Central memory CD4-positive, alpha-beta T cell (primary cell): ENCODE measurements around the gene CKAP5.
"Not testable (repeated sequence)": the region's sequence is repeated elsewhere in the genome, so short reads cannot be mapped to it uniquely, and the experiment has no call there.

ENCODE experiments used
- DNase-seq: peaks from one replicate; pipeline ENCODE4 v3.0.0; 2022

Gene CKAP5

GRCh38 chr11:46725338-46726205 lies 120.5 kb downstream of the CKAP5 start:
- no peak for DNase-seq

- DNase-seq, result no peak
Observed at GRCh38 chr11:46724088-46724487, 122.0 kb downstream of the CKAP5 start.

- DNase-seq, result no peak
Observed at GRCh38 chr11:46723359-46723680, 122.8 kb downstream of the CKAP5 start.

GRCh38 chr11:46722566-46723358 lies 123.3 kb downstream of the CKAP5 start:
- no peak for DNase-seq

GRCh38 chr11:46721286-46721685 lies 124.8 kb downstream of the CKAP5 start:
- DNase-seq, result no peak

- no peak for DNase-seq
Observed at GRCh38 chr11:46719543-46720218, 126.4 kb downstream of the CKAP5 start.

GRCh38 chr11:46719048-46719542 lies 127.0 kb downstream of the CKAP5 start, which contains the start of gene F2:
Gene F2, plus strand, starts transcription at chr11:46719213. Its CDS starts 23 bp downstream, at chr11:46719236.
- DNase-seq, result no peak

GRCh38 chr11:46718155-46719019 lies 127.7 kb downstream of the CKAP5 start:
- DNase-seq, result no peak

- not testable (repeated sequence) for DNase-seq
Observed at GRCh38 chr11:46717825-46718154, 128.3 kb downstream of the CKAP5 start.

- no peak for DNase-seq
Observed at GRCh38 chr11:46712874-46713576, 133.1 kb downstream of the CKAP5 start.

- DNase-seq, result no peak
Observed at GRCh38 chr11:46711303-46711702, 134.8 kb downstream of the CKAP5 start.

GRCh38 chr11:46710821-46711269 lies 135.2 kb downstream of the CKAP5 start:
- DNase-seq, result no peak

GRCh38 chr11:46709351-46709750 lies 136.7 kb downstream of the CKAP5 start:
- not testable (repeated sequence) for DNase-seq

GRCh38 chr11:46706886-46707285 lies 139.2 kb downstream of the CKAP5 start:
- DNase-seq, result no peak

- DNase-seq, result no peak
Observed at GRCh38 chr11:46705070-46705688, 140.9 kb downstream of the CKAP5 start.

- DNase-seq, result no peak
Observed at GRCh38 chr11:46701078-46701654, 144.9 kb downstream of the CKAP5 start.

- peak; percentile 98 for DNase-seq
Observed at GRCh38 chr11:46700241-46701077, 145.6 kb downstream of the CKAP5 start, which contains the start of the genes ARHGAP1 and ZNF408. Gene ARHGAP1, minus strand, starts transcription at chr11:46700619. Its CDS starts 4,512 bp downstream, at chr11:46696107. Gene ZNF408, plus strand, starts transcription at chr11:46701031. Its CDS starts 17 bp downstream, at chr11:46701048.

GRCh38 chr11:46698597-46698996 lies 147.5 kb downstream of the CKAP5 start:
- DNase-seq, result no peak

GRCh38 chr11:46697723-46698122 lies 148.4 kb downstream of the CKAP5 start:
- no peak for DNase-seq
